Left ventricle myocardium superior (tissue), 1 donor: Measurements from ENCODE around the gene SMYD2. TPM values are rescaled to one million over a fixed set of nuclear protein-coding genes. Genes with fewer than 3 reads are reported as not detected.

ENCODE experiments used
- ATAC-seq: fragments of 200-7000 bp; cut with Tn5 transposase; one replicate; pipeline ENCODE4 v1.9.1; 2020; ENCODE audit warnings: mild to moderate bottlenecking, moderate library complexity
- DNase-seq: peaks from one replicate; pipeline ENCODE4 v3.0.0-alpha.2; 2020
- intact Hi-C: fragments of 100-400 bp; cut with micrococcal nuclease; formaldehyde crosslinking; loops from one replicate; pipeline ENCODE4 v1.11.0; 2022
- long read RNA-seq: library from polyadenylated mRNA; unstranded; transcript quantifications from one replicate; pipeline ENCODE4 v2.0.0, GENCODE V29; 2021
- total RNA-seq: library from RNA; stranded (reverse); fragmentation: NEBNext Ultra II Directional; extraction: Animal tissue kit (Norgen Biotek cat#: 25700); gene quantifications from one replicate; pipeline ENCODE4 v1.2.1, GENCODE V29; 2021
- donor health status: DM: no; HTN: yes; CAD: no; lungs with severe emphysema.

Gene SMYD2, protein sequence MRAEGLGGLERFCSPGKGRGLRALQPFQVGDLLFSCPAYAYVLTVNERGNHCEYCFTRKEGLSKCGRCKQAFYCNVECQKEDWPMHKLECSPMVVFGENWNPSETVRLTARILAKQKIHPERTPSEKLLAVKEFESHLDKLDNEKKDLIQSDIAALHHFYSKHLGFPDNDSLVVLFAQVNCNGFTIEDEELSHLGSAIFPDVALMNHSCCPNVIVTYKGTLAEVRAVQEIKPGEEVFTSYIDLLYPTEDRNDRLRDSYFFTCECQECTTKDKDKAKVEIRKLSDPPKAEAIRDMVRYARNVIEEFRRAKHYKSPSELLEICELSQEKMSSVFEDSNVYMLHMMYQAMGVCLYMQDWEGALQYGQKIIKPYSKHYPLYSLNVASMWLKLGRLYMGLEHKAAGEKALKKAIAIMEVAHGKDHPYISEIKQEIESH
- total RNA-seq = 234 TPM
- long read RNA-seq, transcript SMYD2-203 (11 exons, 1,618 nt) = minor isoform, 33 of 498 reads
- long read RNA-seq, transcript SMYD2-201 (12 exons, 1,671 nt) = major isoform, 427 of 498 reads
- long read RNA-seq, partial matches to known transcripts = 14 of 498 reads
- long read RNA-seq, other reads (novel, unspliced or antisense) = 24 of 498 reads

- peak; percentile 87 for DNase-seq
- intact Hi-C loops = no loop called here
- ATAC-seq = peak; percentile 69
Observed at GRCh38 chr1:214281021-214281719, at the start of gene SMYD2. Gene SMYD2 (plus strand): TSS chr1:214281159. CDS start chr1:214281255, 96 bp downstream.

- ATAC-seq = peak; percentile 78
Observed at GRCh38 chr1:214233856-214234634, 46.9 kb upstream of the SMYD2 start.

DNA sequence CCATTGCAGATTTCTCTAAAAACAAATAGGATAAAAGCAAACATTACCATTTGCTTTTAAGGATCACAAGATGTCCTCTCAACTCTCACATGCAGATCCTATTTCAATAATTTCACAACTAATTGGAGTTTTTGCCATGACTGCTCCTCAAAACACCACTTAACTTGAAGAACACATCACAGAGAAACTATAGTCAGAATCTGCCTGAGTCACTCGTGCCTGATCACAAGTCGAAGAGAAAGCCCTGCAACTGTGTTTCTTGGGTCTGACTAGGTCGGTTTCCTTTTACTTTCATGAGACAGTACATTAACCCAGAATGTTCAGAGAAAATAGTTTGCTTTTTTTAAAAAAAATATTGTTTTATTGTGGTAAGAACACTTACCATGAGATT lies 46.3 kb upstream of the SMYD2 start:
- no peak for ATAC-seq
- intact Hi-C loops = no loop called here
- DNase-seq = no peak

More at GRCh38 chr1:214233856-214234634, 46.9 kb upstream of the SMYD2 start:
- intact Hi-C loops = no loop called here
- DNase-seq = no peak

GRCh38 chr1:214236477-214236876 lies 44.5 kb upstream of the SMYD2 start:
- intact Hi-C loops = no loop called here
- ATAC-seq = no peak
- DNase-seq = no peak

DNA sequence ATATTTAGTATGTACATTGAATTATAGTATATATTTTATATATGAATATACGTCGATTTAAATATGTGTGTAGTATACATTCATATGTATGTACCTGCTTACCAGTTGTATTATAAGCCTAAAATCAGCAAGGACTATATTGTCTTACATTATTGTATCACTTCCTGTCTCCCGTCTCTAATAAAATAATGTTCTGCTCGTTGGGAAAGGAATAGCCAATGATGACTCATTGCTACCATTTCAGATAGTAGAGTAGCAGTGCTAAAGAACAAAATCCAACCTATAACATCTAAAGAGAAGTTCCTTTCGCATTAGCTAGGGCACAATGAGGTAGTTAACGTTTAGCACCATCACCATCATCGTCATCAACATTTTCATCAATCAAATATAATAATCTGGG lies 39.9 kb upstream of the SMYD2 start:
- DNase-seq (no peak), ATAC-seq (no peak)
- intact Hi-C loops = no loop called here

GRCh38 chr1:214244252-214244651 lies 36.7 kb upstream of the SMYD2 start:
- ATAC-seq (no peak), DNase-seq (no peak)
- intact Hi-C loops = no loop called here

- no peak for ATAC-seq
- intact Hi-C loops = no loop called here
- DNase-seq = no peak
Observed at GRCh38 chr1:214244841-214245240, 36.1 kb upstream of the SMYD2 start.

DNA sequence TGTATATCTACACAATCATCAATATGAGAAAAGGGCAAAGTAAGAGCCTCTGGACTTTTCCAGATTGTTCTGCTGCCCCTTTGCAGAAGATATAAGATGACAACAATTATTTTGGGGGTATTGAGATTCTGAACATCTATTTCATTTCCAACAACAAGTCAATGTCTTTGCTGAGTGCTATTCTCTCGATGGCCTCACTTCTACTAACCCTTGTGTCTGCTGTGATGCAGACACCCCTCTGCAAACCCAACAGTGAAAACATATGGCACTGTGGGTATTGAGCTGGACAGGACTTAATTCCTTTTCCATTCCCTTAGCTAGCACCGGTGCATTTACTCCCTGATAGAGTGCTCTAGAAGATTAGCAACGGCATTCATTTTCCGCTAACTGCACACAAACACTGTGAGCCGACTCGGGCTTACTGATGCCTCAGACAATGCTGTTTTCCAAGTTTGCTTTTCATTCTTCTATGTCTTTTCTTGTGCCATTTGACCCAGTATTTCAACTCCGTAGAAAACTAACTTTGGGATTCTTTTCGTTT lies 33.4 kb upstream of the SMYD2 start:
- no peak for DNase-seq
- ATAC-seq = no peak
- intact Hi-C loops = no loop called here

DNA sequence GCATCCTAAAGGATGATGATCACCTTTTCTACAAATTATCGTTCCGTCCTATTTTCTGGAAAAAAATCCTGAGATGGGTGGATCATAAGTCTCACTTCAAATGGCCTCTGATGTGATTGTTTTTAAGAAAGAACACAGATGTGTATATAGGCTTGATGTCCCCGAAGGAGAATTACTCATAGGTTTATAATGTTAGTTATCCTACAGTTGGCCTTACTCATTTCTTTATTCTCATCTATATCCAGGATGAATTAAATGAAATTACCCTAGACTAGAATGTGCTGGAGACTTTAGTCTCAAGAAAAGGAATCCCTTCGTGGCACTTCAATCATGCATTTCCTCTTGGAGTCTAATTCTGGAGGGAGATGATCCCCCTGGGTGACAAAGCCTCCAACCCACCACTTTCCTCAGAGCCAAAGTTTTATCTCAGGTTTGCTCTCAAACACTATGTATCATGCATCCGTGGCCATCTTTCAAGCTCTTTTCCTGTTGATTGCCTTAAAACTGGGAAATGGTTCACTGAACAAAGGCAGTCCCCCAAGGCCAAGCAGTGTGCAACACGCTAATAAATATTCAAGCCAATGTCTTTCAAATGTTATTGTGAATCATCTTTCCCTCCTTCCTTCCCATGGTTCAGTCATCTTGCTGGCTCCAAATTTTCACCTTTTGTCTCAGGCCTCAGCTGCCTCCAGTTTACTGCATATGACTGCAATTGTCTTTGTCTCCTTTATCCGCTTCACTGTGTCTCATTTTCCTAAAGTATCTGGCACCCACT lies 32.5 kb upstream of the SMYD2 start:
- intact Hi-C loops = no loop called here
- DNase-seq = no peak
- ATAC-seq = no peak

DNA sequence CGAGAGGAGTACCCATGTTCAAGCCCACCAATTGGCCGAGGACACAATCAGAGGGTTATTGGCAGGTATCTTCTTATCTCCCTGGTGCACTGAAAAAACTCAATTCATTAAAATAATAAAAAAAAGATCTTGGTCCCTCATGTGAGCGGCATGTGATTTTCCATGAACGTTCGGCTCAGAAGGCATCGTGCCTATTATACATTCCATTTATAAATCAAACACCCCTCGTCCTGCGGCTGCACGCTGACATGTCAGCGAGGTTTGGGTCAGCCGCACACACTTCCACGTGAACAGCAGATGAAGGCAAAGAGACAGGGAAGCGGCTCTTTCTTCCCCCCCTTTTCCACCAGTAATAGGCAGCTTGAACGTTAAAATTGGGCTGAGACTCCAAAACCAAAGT lies 31.3 kb upstream of the SMYD2 start:
- no peak for DNase-seq
- intact Hi-C loops = no loop called here

DNA sequence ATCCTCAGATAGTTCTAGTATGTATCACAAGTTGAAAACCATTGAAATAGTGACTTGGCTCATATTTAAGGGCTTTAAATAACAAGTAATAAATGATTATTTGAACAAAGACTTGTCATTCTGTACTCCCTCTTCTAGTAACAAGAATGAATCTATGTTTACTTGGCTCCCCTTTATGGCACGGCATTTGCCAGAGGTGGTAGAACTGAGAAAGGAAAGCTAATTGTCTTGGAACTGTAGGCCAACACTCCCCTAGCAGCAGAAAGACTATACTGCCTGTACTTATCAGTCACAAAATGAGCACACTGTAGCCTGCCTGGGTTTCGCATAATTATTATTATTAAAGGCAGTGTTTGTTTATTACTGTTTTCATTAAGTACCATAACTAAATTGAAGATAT lies 29.6 kb upstream of the SMYD2 start:
- ATAC-seq (no peak), DNase-seq (no peak)
- intact Hi-C loops = no loop called here

More for the DNA sequence above, 31.3 kb upstream of the SMYD2 start:
- no peak for ATAC-seq

DNA sequence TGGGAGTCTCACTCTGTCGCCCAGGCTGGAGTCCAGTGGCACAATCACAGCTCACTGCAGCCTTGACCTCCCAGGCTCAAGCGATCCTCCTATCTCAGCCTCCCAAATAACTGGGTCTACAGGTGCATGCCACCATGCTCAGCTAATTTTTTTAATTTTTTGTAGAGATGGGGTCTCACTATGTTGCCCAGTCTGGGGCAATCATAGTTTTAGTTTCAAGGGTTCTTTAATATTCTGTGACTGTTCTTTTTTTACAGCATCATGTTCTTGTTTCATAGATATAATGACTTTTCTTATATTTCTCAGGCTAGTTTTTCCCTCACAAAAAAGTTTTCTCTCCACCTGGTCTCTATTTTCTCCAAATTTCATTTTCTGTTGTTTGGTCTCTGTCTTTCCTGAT lies 25.4 kb upstream of the SMYD2 start:
- DNase-seq = no peak
- intact Hi-C loops = no loop called here
- no peak for ATAC-seq

- intact Hi-C loops = no loop called here
- DNase-seq = no peak
- no peak for ATAC-seq
Observed at GRCh38 chr1:214259353-214259977, 21.5 kb upstream of the SMYD2 start.

GRCh38 chr1:214260561-214261205 lies 20.3 kb upstream of the SMYD2 start:
- DNase-seq (no peak), ATAC-seq (no peak)
- intact Hi-C loops = loop anchor here (5.0 kb wide), 1 partner anchor 67 kb away; no protein-coding TSS in a partner anchor

DNA sequence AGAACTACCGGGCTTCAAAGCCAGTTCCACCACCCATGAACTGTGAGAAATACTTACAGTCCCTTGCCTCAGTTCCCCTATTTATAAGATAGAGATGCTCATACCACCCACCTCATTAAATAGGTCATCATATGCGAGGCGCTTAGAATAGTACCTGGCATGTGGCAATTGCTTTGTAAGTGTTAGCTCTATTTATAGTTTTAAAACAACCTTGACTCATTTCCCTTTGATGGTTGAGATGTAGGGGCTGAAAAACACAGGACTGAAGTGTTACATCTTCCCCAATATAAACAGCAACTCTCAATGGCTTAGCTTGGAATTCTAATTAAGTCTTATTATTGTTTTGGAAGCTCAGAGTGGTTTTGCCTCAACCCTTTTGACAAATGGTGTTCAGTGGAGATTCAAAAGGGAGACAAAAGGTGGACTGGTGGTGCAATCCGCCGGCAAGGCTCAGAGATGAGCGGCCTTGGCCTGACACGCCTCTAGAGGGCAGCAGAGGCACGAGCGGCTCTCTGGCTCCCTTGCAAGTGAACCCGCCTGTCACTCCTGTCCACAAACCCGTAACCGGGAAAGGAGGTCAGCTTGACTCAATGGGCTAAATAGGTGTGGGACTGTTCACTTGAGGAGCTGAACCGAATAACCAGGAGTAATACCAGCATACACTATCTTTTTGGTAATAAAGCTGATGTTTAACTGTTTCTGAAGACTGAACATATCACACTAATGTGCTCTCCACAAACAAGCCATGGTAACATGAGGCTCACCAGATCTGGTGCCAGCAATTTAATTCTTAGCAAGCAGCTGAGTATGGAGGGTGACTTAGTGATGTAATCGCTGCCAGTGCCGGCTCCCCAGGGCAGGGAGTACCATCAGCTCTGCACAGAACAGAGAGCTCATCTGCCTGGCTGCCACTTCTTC lies 19.5 kb upstream of the SMYD2 start:
- peak; percentile 90 for DNase-seq
- intact Hi-C loops = loop anchor here (5.0 kb wide), 1 partner anchor 66 kb away; no protein-coding TSS in a partner anchor
- peak; percentile 97 for ATAC-seq

GRCh38 chr1:214264196-214264595 lies 16.8 kb upstream of the SMYD2 start:
- no peak for DNase-seq
- intact Hi-C loops = loop anchor here (5.0 kb wide), 1 partner anchor 63 kb away; no protein-coding TSS in a partner anchor

More at GRCh38 chr1:214264196-214264595, 16.8 kb upstream of the SMYD2 start:
- no peak for ATAC-seq
